ENCODE results near the gene SLC16A4. TPM values are rescaled to one million over a fixed set of nuclear protein-coding genes. Genes with fewer than 3 reads are reported as not detected.

SLC16A4 gene
- total RNA-seq, 1 donor from 2014 or later, result 25.8 TPM

- Mint-ChIP-seq H3K36me3 (ENCODE audit: unreplicated experiment) (peaks cover 41% of the 10 kb centered on the region), H3K4me3 (ENCODE audit: unreplicated experiment) (no peak overlapping the region), H3K9me3 (ENCODE audit: unreplicated experiment) (no peaks in the 10 kb centered on the region), H3K27me3 (ENCODE audit: unreplicated experiment) (no peaks in the 10 kb centered on the region), H3K4me1 (ENCODE audit: unreplicated experiment) (peaks cover 16% of the 10 kb centered on the region), H3K27ac (ENCODE audit: unreplicated experiment) (peak overlapping the region; percentile 42)
- TF ChIP-seq CTCF (IDR thresholded peaks at IDR 0.05), result no peak
- no peak for DNase-seq (ENCODE audit: extremely low spot score, unreplicated experiment)
Observed at GRCh38 chr1:110380672-110381283, 10.0 kb downstream of the SLC16A4 start.

GRCh38 chr1:110375490-110375889, 15.3 kb downstream of the SLC16A4 start:
- no peak for DNase-seq (ENCODE audit: extremely low spot score, unreplicated experiment)
- Mint-ChIP-seq H3K4me3 (ENCODE audit: unreplicated experiment) (no peak overlapping the region), H3K9me3 (ENCODE audit: unreplicated experiment) (no peaks in the 10 kb centered on the region), H3K27ac (ENCODE audit: unreplicated experiment) (no peak overlapping the region), H3K27me3 (ENCODE audit: unreplicated experiment) (no peaks in the 10 kb centered on the region), H3K36me3 (ENCODE audit: unreplicated experiment) (peaks cover 35% of the 10 kb centered on the region), H3K4me1 (ENCODE audit: unreplicated experiment) (peaks cover 9% of the 10 kb centered on the region)
- TF ChIP-seq CTCF (IDR thresholded peaks at IDR 0.05), result no peak

DNA sequence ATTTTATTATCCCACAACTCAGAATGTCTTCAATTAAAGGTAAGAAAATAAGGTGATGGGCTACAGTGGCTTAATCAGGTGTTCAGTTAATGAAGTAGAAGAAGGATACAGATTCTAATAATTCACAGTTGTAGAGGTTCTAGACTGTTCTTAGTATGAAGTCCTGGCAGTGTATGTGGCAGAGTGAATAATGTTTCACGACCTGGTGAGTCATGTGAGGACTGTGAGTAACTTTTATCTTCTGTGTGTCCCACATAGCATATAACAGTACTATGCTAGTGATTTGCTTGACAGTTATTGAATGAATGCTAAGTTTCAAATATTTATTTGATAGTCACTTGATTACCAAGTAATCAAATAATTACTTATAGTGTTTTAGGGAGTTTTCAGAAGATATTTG, 20.0 kb downstream of the SLC16A4 start:
- DNase-seq (ENCODE audit: extremely low spot score, unreplicated experiment), result no peak
- Mint-ChIP-seq H3K4me3 (ENCODE audit: unreplicated experiment) (no peak overlapping the region), H3K4me1 (ENCODE audit: unreplicated experiment) (peaks cover 5% of the 10 kb centered on the region), H3K27ac (ENCODE audit: unreplicated experiment) (no peak overlapping the region), H3K36me3 (ENCODE audit: unreplicated experiment) (peaks cover 22% of the 10 kb centered on the region), H3K9me3 (ENCODE audit: unreplicated experiment) (no peaks in the 10 kb centered on the region), H3K27me3 (ENCODE audit: unreplicated experiment) (no peaks in the 10 kb centered on the region)
- no peak for TF ChIP-seq CTCF (IDR thresholded peaks at IDR 0.05)

DNA sequence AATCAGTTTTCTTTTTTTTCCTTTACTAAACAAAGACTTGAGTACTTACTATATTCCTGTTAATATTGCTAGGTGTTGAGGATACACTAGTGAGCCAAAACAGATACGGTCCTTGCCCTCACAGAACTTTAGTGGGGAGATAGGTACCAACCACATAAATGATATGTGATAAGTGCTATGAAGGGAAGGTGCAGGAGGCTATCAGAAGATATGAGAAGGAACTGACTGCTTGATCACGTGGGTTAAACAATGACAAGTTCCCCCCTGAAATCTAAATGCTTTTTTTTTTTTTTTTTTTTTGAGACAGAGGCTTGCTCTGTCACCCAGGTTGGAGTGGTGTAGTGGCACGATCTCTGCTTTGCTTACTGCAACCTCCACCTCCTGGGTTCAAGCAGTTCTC, 26.6 kb downstream of the SLC16A4 start:
- no peaks in the 10 kb centered on the region for H3K27me3 Mint-ChIP-seq (ENCODE audit: unreplicated experiment)
- no peak overlapping the region for H3K4me3 Mint-ChIP-seq (ENCODE audit: unreplicated experiment)
- no peak for DNase-seq (ENCODE audit: extremely low spot score, unreplicated experiment)
- TF ChIP-seq CTCF (IDR thresholded peaks at IDR 0.05), result no peak
- H3K36me3 Mint-ChIP-seq (ENCODE audit: unreplicated experiment), result peaks cover 24% of the 10 kb centered on the region
- H3K27ac Mint-ChIP-seq (ENCODE audit: unreplicated experiment), result no peak overlapping the region
- H3K4me1 Mint-ChIP-seq (ENCODE audit: unreplicated experiment), result no peaks in the 10 kb centered on the region
- no peaks in the 10 kb centered on the region for H3K9me3 Mint-ChIP-seq (ENCODE audit: unreplicated experiment)

DNA sequence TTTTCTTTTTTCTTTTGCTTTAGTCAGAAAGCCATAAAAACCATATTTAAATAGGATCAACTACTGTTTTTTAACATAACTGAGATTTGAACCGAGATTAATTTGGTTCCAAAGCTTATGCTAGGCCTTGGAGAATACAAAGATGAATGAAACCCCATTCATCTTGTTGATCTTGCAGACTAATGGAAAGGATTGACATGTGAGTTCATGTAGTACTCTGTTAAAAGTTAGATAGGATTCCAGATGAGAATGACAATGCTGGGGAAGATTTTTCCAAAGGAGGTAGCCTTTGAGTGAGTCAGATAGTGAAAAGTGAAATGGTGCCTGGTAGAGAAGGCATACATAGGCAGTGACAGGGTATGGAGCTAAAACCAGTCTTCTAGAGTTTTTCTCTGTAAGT, 29.0 kb downstream of the SLC16A4 start:
- Mint-ChIP-seq H3K4me1 (ENCODE audit: unreplicated experiment) (no peaks in the 10 kb centered on the region), H3K9me3 (ENCODE audit: unreplicated experiment) (no peaks in the 10 kb centered on the region), H3K27me3 (ENCODE audit: unreplicated experiment) (no peaks in the 10 kb centered on the region)

More for the DNA sequence above, 29.0 kb downstream of the SLC16A4 start:
- no peak overlapping the region for H3K27ac Mint-ChIP-seq (ENCODE audit: unreplicated experiment)
- peaks cover 24% of the 10 kb centered on the region for H3K36me3 Mint-ChIP-seq (ENCODE audit: unreplicated experiment)
- DNase-seq (ENCODE audit: extremely low spot score, unreplicated experiment), result no peak
- H3K4me3 Mint-ChIP-seq (ENCODE audit: unreplicated experiment), result no peak overlapping the region
- no peak for TF ChIP-seq CTCF (IDR thresholded peaks at IDR 0.05)

Data from osteocyte (in vitro differentiated cells).